HCT116 (cell line): ENCODE results near the gene CYSLTR1. TPM values are rescaled to one million over a fixed set of nuclear protein-coding genes. Genes with fewer than 3 reads are reported as not detected.
"Not testable (repeated sequence)": the region's sequence is repeated elsewhere in the genome, so short reads cannot be mapped to it uniquely, and the experiment has no call there.

ENCODE experiments used
- ATAC-seq: fragments of 200-7000 bp; cut with Tn5 transposase; 2 replicates; pipeline ENCODE4 v1.9.1; 2020; ENCODE audit warnings: mild to moderate bottlenecking, moderate library complexity
- BruUV-seq: library from RNA; stranded (reverse); fragments of 400-500 nt; replicated peaks from 2 replicates; lab custom pipeline; 2021; lab: Mats Ljungman, UMichigan
- CTCF ChIA-PET: fragments of 300-600 bp; sonication (Branson Sonifier 250); formaldehyde crosslinking; loops from one replicate; lab custom pipeline; 2021; ENCODE audit warnings: antibody characterized with exemption; lab: Charles Lee
- POLR2A ChIA-PET: fragments of 300-600, 350-600 bp; sonication (Branson Sonifier 250); formaldehyde crosslinking; loops from one replicate; lab custom pipeline; 2021; ENCODE audit warnings: antibody characterized with exemption; lab: Charles Lee
- RAD21 ChIA-PET, 2 experiments: fragments of 300-600 bp; sonication (Branson Sonifier 250); formaldehyde crosslinking; loops; one replicate each; lab custom pipeline; 2023; ENCODE audit warnings: low total read pairs in 2 of 2; ENCODE audit not compliant: uncharacterized antibody in 2 of 2, unreplicated experiment in 2 of 2, low non-redundant PET in 1 of 2; lab: Charles Lee
- DNase-seq: peaks from one replicate; pipeline ENCODE4 v3.0.0-alpha.2; 2010; ENCODE audit warnings: low read depth, low spot score
- H2AFZ ChIP-seq: fragments of 200-600 bp; shearing (Covaris generic), sonication (generic); 2 replicates; pipeline ENCODE4 v1.6.1; 2017; ENCODE audit warnings: low read depth, mixed run types, mixed read lengths, antibody characterized with exemption, low read length; ENCODE audit not compliant: poor library complexity, severe bottlenecking
- H3K27ac ChIP-seq: 2 replicates; pipeline ENCODE4 v1.5.1; 2012; ENCODE audit warnings: low read depth, low read length
- H3K27me3 ChIP-seq: fragments of 200-600 bp; sonication (generic); 2 replicates; pipeline ENCODE4 v1.6.1; 2016; ENCODE audit warnings: mixed run types, low read length, mixed read lengths; ENCODE audit not compliant: insufficient read depth
- H3K36me3 ChIP-seq, 2 experiments: fragments of 200-500 bp in 1 of 2; fragments of 200-600 bp in 1 of 2; sonication (Bioruptor generic) in 1 of 2; sonication (generic) in 1 of 2; 2 replicates each; pipeline versions ENCODE4 v1.5.1 to v1.6.1; 2014 to 2016; ENCODE audit warnings: low read length in 2 of 2, inconsistent platforms in 1 of 2, mixed read lengths in 1 of 2, mixed run types in 1 of 2; ENCODE audit not compliant: insufficient read depth in 2 of 2, control insufficient read depth in 1 of 2
- H3K4me1 ChIP-seq, 2 experiments: fragments of 200-600 bp in 1 of 2; sonication (generic) in 1 of 2; 2 replicates each; pipeline versions ENCODE4 v1.5.1 to v1.6.1; 2012 to 2017; ENCODE audit warnings: low read length in 2 of 2, inconsistent platforms in 1 of 2, mild to moderate bottlenecking in 1 of 2, mixed read lengths in 1 of 2, mixed run types in 1 of 2, moderate library complexity in 1 of 2; ENCODE audit not compliant: insufficient read depth in 2 of 2, control insufficient read depth in 1 of 2
- H3K4me2 ChIP-seq: fragments of 200-600 bp; sonication (generic); 2 replicates; pipeline ENCODE4 v1.6.1; 2017; ENCODE audit warnings: mixed run types, low read length, mixed read lengths
- H3K4me3 ChIP-seq, 2 experiments: fragments of 200-600 bp in 1 of 2; sonication (generic) in 1 of 2; replicated peaks in 1 of 2; 2 replicates each; pipeline ENCODE4 v1.5.1; 2011 to 2016; ENCODE audit warnings: low read length in 2 of 2, control low read depth in 1 of 2, low read depth in 1 of 2, mild to moderate bottlenecking in 1 of 2, mixed read lengths in 1 of 2, mixed run types in 1 of 2
- H3K79me2 ChIP-seq: fragments of 200-600 bp; sonication (generic); 2 replicates; pipeline ENCODE4 v1.6.1; 2017; ENCODE audit warnings: mild to moderate bottlenecking, mixed run types, low read length, moderate library complexity, mixed read lengths; ENCODE audit not compliant: insufficient read depth
- H3K9ac ChIP-seq: fragments of 200-600 bp; sonication (generic); 2 replicates; pipeline ENCODE4 v1.6.1; 2016; ENCODE audit warnings: low read length, mixed read lengths
- H3K9me2 ChIP-seq: fragments of 200-600 bp; sonication (generic), shearing (Covaris generic); 2 replicates; pipeline ENCODE4 v1.6.1; 2017; ENCODE audit warnings: mixed run types, mild to moderate bottlenecking, moderate library complexity; ENCODE audit not compliant: insufficient read depth
- H3K9me3 ChIP-seq, 2 experiments: fragments of 200-500 bp in 1 of 2; fragments of 200-600 bp in 1 of 2; sonication (Bioruptor generic) in 1 of 2; sonication (generic) in 1 of 2; 2 replicates each; pipeline ENCODE4 v1.6.1; 2014 to 2017; ENCODE audit warnings: low read length in 2 of 2, mixed read lengths in 2 of 2, inconsistent platforms in 1 of 2, low read depth in 1 of 2, mild to moderate bottlenecking in 1 of 2, mixed run types in 1 of 2, moderate library complexity in 1 of 2; ENCODE audit not compliant: control insufficient read depth in 1 of 2, insufficient read depth in 1 of 2
- H4K20me1 ChIP-seq: fragments of 200-600 bp; sonication (generic), shearing (Covaris generic); 2 replicates; pipeline ENCODE4 v1.6.1; 2017; ENCODE audit warnings: mixed run types, mild to moderate bottlenecking, moderate library complexity; ENCODE audit not compliant: insufficient read depth
- CEBPB ChIP-seq: IDR thresholded peaks from 2 replicates; pipeline ENCODE4 v1.6.1; 2012; ENCODE audit warnings: low read depth
- EGR1 ChIP-seq: IDR thresholded peaks from 2 replicates; pipeline ENCODE4 v1.6.1; 2012; ENCODE audit warnings: low read depth
- ELF1 ChIP-seq: IDR thresholded peaks from 2 replicates; pipeline ENCODE4 v1.6.1; 2012; ENCODE audit warnings: low read depth, borderline replicate concordance
- EZH2 ChIP-seq: fragments of 200-600 bp; sonication (generic); IDR thresholded peaks from 2 replicates; pipeline ENCODE4 v1.6.1; 2017; ENCODE audit warnings: antibody characterized with exemption, mixed run types
- EZH2phosphoT487 ChIP-seq: fragments of 200-600 bp; IDR thresholded peaks from 2 replicates; pipeline ENCODE4 v1.6.1; 2018; ENCODE audit warnings: antibody characterized with exemption, borderline replicate concordance
- FOSL1 ChIP-seq: IDR thresholded peaks from 2 replicates; pipeline ENCODE4 v1.6.1; 2012; ENCODE audit warnings: low read depth
- JUND ChIP-seq: IDR thresholded peaks from 2 replicates; pipeline ENCODE4 v1.6.1; 2012
- POLR2A ChIP-seq: IDR thresholded peaks from 2 replicates; pipeline ENCODE4 v1.7.0; 2011; ENCODE audit warnings: borderline replicate concordance; ENCODE audit not compliant: insufficient read depth, insufficient read length; ENCODE audit errors: extremely low read depth
- POLR2AphosphoS5 ChIP-seq: IDR thresholded peaks from 2 replicates; pipeline ENCODE4 v1.6.1; 2011; ENCODE audit warnings: mild to moderate bottlenecking, low read depth, low read length, moderate library complexity
- SP1 ChIP-seq: IDR thresholded peaks from 2 replicates; pipeline ENCODE4 v1.6.1; 2012; ENCODE audit warnings: low read depth
- SRF ChIP-seq: IDR thresholded peaks from 2 replicates; pipeline ENCODE4 v1.6.1; 2012; ENCODE audit warnings: low read depth
- TCF7L2 ChIP-seq: IDR thresholded peaks from 2 replicates; pipeline ENCODE4 v1.7.0; 2011; ENCODE audit warnings: borderline replicate concordance, inconsistent platforms; ENCODE audit not compliant: insufficient read depth, insufficient read length; ENCODE audit errors: extremely low read depth
- ZBTB33 ChIP-seq: IDR thresholded peaks from 2 replicates; pipeline ENCODE4 v1.6.1; 2011; ENCODE audit warnings: mild to moderate bottlenecking, low read length, moderate library complexity; ENCODE audit not compliant: insufficient replicate concordance; ENCODE audit errors: extremely low read depth
- ZFX ChIP-seq: fragments of 450-650 bp; IDR thresholded peaks from 2 replicates; pipeline ENCODE4 v1.6.1; 2017
- ZNF274 ChIP-seq: fragments of 200-500 bp; sonication (Bioruptor generic); IDR thresholded peaks from 2 replicates; pipeline ENCODE4 v1.6.1; 2014; ENCODE audit warnings: mild to moderate bottlenecking, low read depth, low read length, inconsistent platforms
- intact Hi-C: fragments of 100-400 bp; cut with micrococcal nuclease; formaldehyde crosslinking; loops from 2 replicates; pipeline ENCODE4 v1.10.0; 2022
- total RNA-seq: library from RNA; stranded (reverse); gene quantifications from one replicate; pipeline ENCODE4 v1.2.1, GENCODE V29; 2021; ENCODE audit not compliant: unreplicated experiment
- TF ChIP-seq, protein P1 (sequence below): IDR thresholded peaks from 2 replicates; pipeline ENCODE4 v1.6.1; 2012
- TF ChIP-seq, protein P2 (sequence below), 3 experiments: fragments of 200-600 bp in 1 of 3; sonication (generic) in 1 of 3; IDR thresholded peaks in 2 of 3; conservative IDR thresholded peaks in 1 of 3; 2 replicates each; pipeline ENCODE4 v1.5.1; 2012 to 2017; ENCODE audit warnings: low read depth in 2 of 3, low read length in 2 of 3, antibody characterized with exemption in 1 of 3, borderline replicate concordance in 1 of 3, control low read depth in 1 of 3, mild to moderate bottlenecking in 1 of 3, mixed read lengths in 1 of 3, mixed run types in 1 of 3, moderate library complexity in 1 of 3; ENCODE audit not compliant: insufficient read depth in 1 of 3

Gene CYSLTR1
- total RNA-seq, 1 experiment from 2014 or later, result not detected

- TF ChIP-seq EGR1, result no peak
- TF ChIP-seq, protein P1, sequence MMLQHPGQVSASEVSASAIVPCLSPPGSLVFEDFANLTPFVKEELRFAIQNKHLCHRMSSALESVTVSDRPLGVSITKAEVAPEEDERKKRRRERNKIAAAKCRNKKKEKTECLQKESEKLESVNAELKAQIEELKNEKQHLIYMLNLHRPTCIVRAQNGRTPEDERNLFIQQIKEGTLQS, result no peak
- TF ChIP-seq CEBPB, result no peak
- TF ChIP-seq, all 23 proteins: peak for 0
Measured at GRCh38 chrX:78283511-78283910, 43.9 kb downstream of the CYSLTR1 start (continued).

DNA sequence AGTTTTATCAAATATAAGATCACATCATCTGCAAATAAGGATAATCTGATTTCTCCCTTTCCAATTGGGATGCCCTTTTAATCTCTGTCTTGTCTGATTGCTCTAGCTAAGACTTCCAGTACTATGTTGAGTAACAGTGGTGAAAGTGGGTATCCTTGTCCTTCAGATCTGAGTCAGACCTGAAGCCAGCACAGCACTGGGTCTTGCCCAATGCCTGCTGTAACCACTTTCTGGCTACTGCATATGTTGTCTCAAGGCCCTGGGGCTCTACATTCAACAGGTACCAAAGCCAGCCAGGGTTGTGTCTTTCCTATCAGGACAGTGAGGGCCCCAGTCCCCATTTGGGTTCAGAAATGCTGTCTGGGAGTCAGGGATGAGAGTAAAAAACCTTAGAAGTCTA, 90.3 kb downstream of the CYSLTR1 start:
- intact Hi-C loops, result no loop called here
- no peak overlapping the region for H3K4me2 ChIP-seq
- ChIA-PET POLR2A (no interaction called here), CTCF (no interaction called here), RAD21 (no interaction called here)
- H3K36me3 ChIP-seq, result no peaks in the 10 kb centered on the region
- H3K27ac ChIP-seq, result no peak overlapping the region
- H3K9ac ChIP-seq, result no peak overlapping the region
- ATAC-seq, result no peak
- no TSS peak for BruUV-seq
- no peaks in the 10 kb centered on the region for H4K20me1 ChIP-seq
- no peak overlapping the region for H2AFZ ChIP-seq
- no peaks in the 10 kb centered on the region for H3K9me2 ChIP-seq
- H3K27me3 ChIP-seq, result no peaks in the 10 kb centered on the region
- TF ChIP-seq EZH2, result no peak
- no peak for TF ChIP-seq JUND
- no peak for TF ChIP-seq POLR2AphosphoS5
- TF ChIP-seq POLR2A, result no peak
- TF ChIP-seq ZBTB33, result no peak
- TF ChIP-seq EZH2phosphoT487, result no peak
- no peak for TF ChIP-seq FOSL1
- no peak for TF ChIP-seq SP1
- TF ChIP-seq, protein P2, sequence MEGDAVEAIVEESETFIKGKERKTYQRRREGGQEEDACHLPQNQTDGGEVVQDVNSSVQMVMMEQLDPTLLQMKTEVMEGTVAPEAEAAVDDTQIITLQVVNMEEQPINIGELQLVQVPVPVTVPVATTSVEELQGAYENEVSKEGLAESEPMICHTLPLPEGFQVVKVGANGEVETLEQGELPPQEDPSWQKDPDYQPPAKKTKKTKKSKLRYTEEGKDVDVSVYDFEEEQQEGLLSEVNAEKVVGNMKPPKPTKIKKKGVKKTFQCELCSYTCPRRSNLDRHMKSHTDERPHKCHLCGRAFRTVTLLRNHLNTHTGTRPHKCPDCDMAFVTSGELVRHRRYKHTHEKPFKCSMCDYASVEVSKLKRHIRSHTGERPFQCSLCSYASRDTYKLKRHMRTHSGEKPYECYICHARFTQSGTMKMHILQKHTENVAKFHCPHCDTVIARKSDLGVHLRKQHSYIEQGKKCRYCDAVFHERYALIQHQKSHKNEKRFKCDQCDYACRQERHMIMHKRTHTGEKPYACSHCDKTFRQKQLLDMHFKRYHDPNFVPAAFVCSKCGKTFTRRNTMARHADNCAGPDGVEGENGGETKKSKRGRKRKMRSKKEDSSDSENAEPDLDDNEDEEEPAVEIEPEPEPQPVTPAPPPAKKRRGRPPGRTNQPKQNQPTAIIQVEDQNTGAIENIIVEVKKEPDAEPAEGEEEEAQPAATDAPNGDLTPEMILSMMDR (IDR thresholded peaks at IDR 0.05 in 2 of 3, conservative IDR thresholded peaks at IDR 0.05 in 1 of 3; ENCODE audit: borderline replicate concordance in 1 of 3, insufficient read depth in 1 of 3, low read depth in 2 of 3, low read length in 2 of 3), result no peak
- no peak for TF ChIP-seq TCF7L2
- TF ChIP-seq ELF1, result no peak
- TF ChIP-seq ZFX, result no peak
- no peak for TF ChIP-seq SRF
- TF ChIP-seq ZNF274, result no peak
- TF ChIP-seq, protein P1, result no peak
- no peaks in the 10 kb centered on the region for H3K4me1 ChIP-seq
- no peaks in the 10 kb centered on the region for H3K9me3 ChIP-seq
- no peaks in the 10 kb centered on the region for H3K79me2 ChIP-seq
- no peak for DNase-seq
- H3K4me3 ChIP-seq, result no peak overlapping the region

DNA sequence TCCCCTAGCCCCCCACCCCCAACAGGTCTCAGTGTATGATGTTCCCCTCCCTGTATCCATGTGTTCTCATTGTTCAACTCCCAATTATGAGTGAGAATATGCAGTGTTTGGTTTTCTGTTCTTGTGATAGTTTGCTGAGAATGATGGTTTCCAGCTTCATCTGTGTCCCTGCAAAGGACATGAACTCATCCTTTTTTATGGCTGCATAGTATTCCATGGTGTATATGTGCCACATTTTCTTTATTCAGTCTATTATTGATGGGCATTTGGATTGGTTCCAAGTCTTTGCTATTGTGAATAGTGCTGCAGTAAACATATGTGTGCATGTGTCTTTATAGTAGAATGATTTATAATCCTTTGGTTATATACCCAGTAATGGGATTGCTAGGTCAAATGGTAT, 101.4 kb downstream of the CYSLTR1 start:
- POLR2A ChIA-PET, H3K36me3 ChIP-seq, H2AFZ ChIP-seq, H3K27me3 ChIP-seq, H3K4me2 ChIP-seq, CTCF ChIA-PET, H3K9me3 ChIP-seq, H3K9ac ChIP-seq, H3K4me3 ChIP-seq, H3K27ac ChIP-seq, H4K20me1 ChIP-seq, ATAC-seq, intact Hi-C loops, H3K4me1 ChIP-seq, BruUV-seq, H3K79me2 ChIP-seq, H3K9me2 ChIP-seq, DNase-seq, RAD21 ChIA-PET: not testable (repeated sequence)
